ENCODE data around the gene POT1. TPM values are rescaled to one million over a fixed set of nuclear protein-coding genes. Genes with fewer than 3 reads are reported as not detected.

Gene POT1
- total and polyA plus RNA-seq, 2 of the 8 experiments (the other 6 are each of a cell fraction or from before 2014, with no cell fraction given) = 13.1 to 22.8 TPM

- TF ChIP-seq CHD7 (IDR thresholded peaks at IDR 0.05; ENCODE audit: insufficient replicate concordance, low read length) (no peak), SIN3A (conservative IDR thresholded peaks at IDR 0.05 in 1 of 2, IDR thresholded peaks at IDR 0.05 in 1 of 2; ENCODE audit: low read depth in 1 of 2, low read length in 2 of 2) (no peak), MAX (IDR thresholded peaks at IDR 0.05) (no peak), SP2 (IDR thresholded peaks at IDR 0.05; ENCODE audit: low read length) (no peak), NANOG (IDR thresholded peaks at IDR 0.05; ENCODE audit: insufficient read depth, low read depth, low read length, poor library complexity, severe bottlenecking) (no peak), BRCA1 (IDR thresholded peaks at IDR 0.05; ENCODE audit: low read depth, low read length) (no peak), MAFK (IDR thresholded peaks at IDR 0.05; ENCODE audit: low read depth, low read length) (no peak), POLR2AphosphoS5 (IDR thresholded peaks at IDR 0.05; ENCODE audit: low read depth, low read length) (no peak), POU5F1 (IDR thresholded peaks at IDR 0.05; ENCODE audit: low read depth, low read length) (no peak), CEBPB (IDR thresholded peaks at IDR 0.05; ENCODE audit: low read depth, low read length) (no peak), PHF8 (conservative IDR thresholded peaks at IDR 0.05; ENCODE audit: low read depth, low read length) (no peak), HDAC6 (IDR thresholded peaks at IDR 0.05; ENCODE audit: low read depth, low read length) (no peak)
Observed at GRCh38 chr7:124791426-124791825, 138.2 kb downstream of the POT1 start (continued).
